ENCODE results near the gene DIPK1A. TPM values are rescaled to one million over a fixed set of nuclear protein-coding genes. Genes with fewer than 3 reads are reported as not detected.
A peak's percentile ranks its signal among the peaks of the same experiment; 100 is the strongest.

Gene DIPK1A
- total RNA-seq, 4 donors from 2014 or later: 3.1 to 6.9 (median 4.7) TPM

- Histone ChIP-seq H3K36me3 (peaks cover 13 to 99% (median 22%) of the 10 kb centered on the region in 3 donors), H3K27ac (no peak overlapping the region), H3K9me3 (no peaks in the 10 kb centered on the region), H3K4me1 (peaks cover 0 to 58% (median 6%) of the 10 kb centered on the region in 4 donors), H3K4me3 (no peak overlapping the region), H3K27me3 (no peaks in the 10 kb centered on the region)
- TF ChIP-seq POLR2A (IDR thresholded peaks at IDR 0.05): no peak
- TF ChIP-seq CTCF (IDR thresholded peaks at IDR 0.05): no peak
- TF ChIP-seq EP300 (IDR thresholded peaks at IDR 0.05): no peak
- WGBS, 2 donors: 56 to 61% methylated on average over 2 of the region's 2 CpGs
- DNase-seq (ENCODE audit: low spot score in 2 of 2): no peak
These were observed 121.8 kb downstream of the DIPK1A start for GRCh38 chr1:92839442-92839841.

GRCh38 chr1:92838519-92838918 is 122.7 kb downstream of the DIPK1A start:
- Histone ChIP-seq H3K4me1 (peaks cover 0 to 68% (median 14%) of the 10 kb centered on the region in 4 donors), H3K36me3 (peaks cover 16 to 90% (median 18%) of the 10 kb centered on the region in 3 donors), H3K27ac (no peak overlapping the region), H3K9me3 (no peaks in the 10 kb centered on the region), H3K4me3 (no peak overlapping the region), H3K27me3 (no peaks in the 10 kb centered on the region)
- TF ChIP-seq CTCF (IDR thresholded peaks at IDR 0.05) (no peak), EP300 (IDR thresholded peaks at IDR 0.05) (no peak), POLR2A (IDR thresholded peaks at IDR 0.05) (no peak)
- 0% methylated on average over 1 of the region's 1 CpG for WGBS, 2 donors
- DNase-seq (ENCODE audit: low spot score in 2 of 2): no peak

GRCh38 chr1:92837062-92837461 is 124.2 kb downstream of the DIPK1A start:
- Histone ChIP-seq H3K36me3 (peaks cover 14 to 76% (median 16%) of the 10 kb centered on the region in 3 donors), H3K27me3 (no peaks in the 10 kb centered on the region), H3K4me1 (peaks cover 0 to 73% (median 18%) of the 10 kb centered on the region in 4 donors), H3K4me3 (no peak overlapping the region), H3K27ac (no peak overlapping the region), H3K9me3 (no peaks in the 10 kb centered on the region)
- 77% methylated on average over 2 of the region's 2 CpGs for WGBS, 2 donors
- no peak for DNase-seq (ENCODE audit: low spot score in 2 of 2)
- TF ChIP-seq CTCF (IDR thresholded peaks at IDR 0.05) (no peak), EP300 (IDR thresholded peaks at IDR 0.05) (no peak), POLR2A (IDR thresholded peaks at IDR 0.05) (no peak)

- peaks cover 0 to 66% (median 18%) of the 10 kb centered on the region in 4 donors for H3K4me1 ChIP-seq
- H3K36me3 ChIP-seq: peaks cover 7 to 51% (median 14%) of the 10 kb centered on the region in 3 donors
- WGBS, 2 donors: 74% methylated on average over 5 of the region's 5 CpGs
- no peak overlapping the region for H3K27ac ChIP-seq
- no peak for DNase-seq (ENCODE audit: low spot score in 2 of 2)
- H3K27me3 ChIP-seq: no peaks in the 10 kb centered on the region
- no peak overlapping the region for H3K4me3 ChIP-seq
- H3K9me3 ChIP-seq: no peaks in the 10 kb centered on the region
- TF ChIP-seq CTCF (IDR thresholded peaks at IDR 0.05): no peak
These were observed 126.6 kb downstream of the DIPK1A start for GRCh38 chr1:92834617-92835016.

GRCh38 chr1:92833840-92834239 is 127.4 kb downstream of the DIPK1A start:
- peak overlapping the region in 3 of 4 donors; percentile 90 to 95 (median 95) for H3K27ac ChIP-seq
- DNase-seq (ENCODE audit: low spot score in 2 of 2): no peak
- WGBS, 2 donors: 67 to 73% methylated on average over 5 of the region's 5 CpGs
- H3K4me1 ChIP-seq: peaks cover 0 to 58% (median 18%) of the 10 kb centered on the region in 4 donors
- H3K27me3 ChIP-seq: no peaks in the 10 kb centered on the region
- peaks cover 7 to 43% (median 14%) of the 10 kb centered on the region in 3 donors for H3K36me3 ChIP-seq
- H3K9me3 ChIP-seq: no peaks in the 10 kb centered on the region
- H3K4me3 ChIP-seq: peak overlapping the region in 1 of 4 donors; percentile 80
- TF ChIP-seq POLR2A (IDR thresholded peaks at IDR 0.05) (no peak), EP300 (IDR thresholded peaks at IDR 0.05) (no peak), CTCF (IDR thresholded peaks at IDR 0.05) (no peak)
